Right kidney (tissue), 1 donor: ENCODE data around the gene GMPR.

Experiments used
- DNase-seq: peaks from one replicate; pipeline ENCODE4 v3.0.0-alpha.2; 2016

GMPR gene

DNA sequence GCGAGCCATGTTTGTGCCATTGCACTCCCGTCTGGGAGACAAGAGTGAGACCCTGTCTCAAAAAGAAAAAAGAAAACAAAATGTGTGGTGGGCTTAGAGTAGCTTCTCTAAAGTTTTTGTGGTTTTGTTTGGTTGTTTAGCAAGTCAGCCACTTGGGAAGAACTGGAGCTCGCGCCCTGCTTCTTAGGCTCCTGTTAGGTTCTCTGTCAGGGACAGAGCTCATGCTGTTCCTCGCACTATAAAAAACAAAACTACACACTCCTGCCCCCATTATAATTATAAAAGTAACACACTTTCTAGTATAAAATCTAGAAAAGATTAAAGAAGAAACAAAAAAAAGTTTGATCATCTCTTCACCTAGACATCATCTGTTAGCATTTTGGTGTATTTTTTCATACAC is 33.0 kb downstream of the GMPR start:
- DNase-seq, result no peak

- DNase-seq, result no peak
These were observed 33.8 kb downstream of the GMPR start for GRCh38 chr6:16272201-16272600.

- DNase-seq, result no peak
These were observed 34.9 kb downstream of the GMPR start for GRCh38 chr6:16273256-16273655.

GRCh38 chr6:16274483-16274882 is 36.1 kb downstream of the GMPR start:
- no peak for DNase-seq

DNA sequence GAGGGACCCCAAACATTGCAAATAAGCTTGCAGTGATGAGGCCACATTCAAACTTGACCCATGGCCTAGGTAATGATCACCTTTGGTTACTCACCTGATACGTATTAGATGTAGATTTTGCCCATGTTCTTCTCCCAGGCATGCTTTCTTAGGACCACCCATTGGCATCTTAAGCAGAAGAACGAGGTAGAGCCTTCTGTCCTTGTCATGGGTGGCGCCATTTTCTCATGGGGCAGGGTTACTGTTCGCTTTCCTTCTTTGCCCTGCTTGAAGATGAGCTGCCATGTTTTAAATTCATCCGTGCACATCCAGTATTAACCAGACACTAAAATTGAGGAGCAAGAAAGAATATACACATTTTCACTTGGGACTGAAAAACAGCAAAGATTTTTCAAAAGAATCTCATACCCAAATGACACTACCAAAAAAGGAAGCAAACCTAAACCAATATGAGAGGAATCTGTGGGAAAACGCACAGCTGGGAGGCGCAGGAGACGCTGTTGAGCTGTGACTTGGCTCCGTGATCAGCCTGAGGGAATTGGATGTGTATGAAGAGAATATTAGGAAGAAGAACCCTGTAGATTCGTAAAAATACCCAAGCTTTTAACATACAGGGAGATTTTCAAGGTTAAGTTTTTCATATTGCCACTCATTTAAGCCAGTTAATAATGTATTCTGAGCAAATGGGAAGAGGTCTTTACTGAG is 36.6 kb downstream of the GMPR start:
- DNase-seq, result no peak

DNA sequence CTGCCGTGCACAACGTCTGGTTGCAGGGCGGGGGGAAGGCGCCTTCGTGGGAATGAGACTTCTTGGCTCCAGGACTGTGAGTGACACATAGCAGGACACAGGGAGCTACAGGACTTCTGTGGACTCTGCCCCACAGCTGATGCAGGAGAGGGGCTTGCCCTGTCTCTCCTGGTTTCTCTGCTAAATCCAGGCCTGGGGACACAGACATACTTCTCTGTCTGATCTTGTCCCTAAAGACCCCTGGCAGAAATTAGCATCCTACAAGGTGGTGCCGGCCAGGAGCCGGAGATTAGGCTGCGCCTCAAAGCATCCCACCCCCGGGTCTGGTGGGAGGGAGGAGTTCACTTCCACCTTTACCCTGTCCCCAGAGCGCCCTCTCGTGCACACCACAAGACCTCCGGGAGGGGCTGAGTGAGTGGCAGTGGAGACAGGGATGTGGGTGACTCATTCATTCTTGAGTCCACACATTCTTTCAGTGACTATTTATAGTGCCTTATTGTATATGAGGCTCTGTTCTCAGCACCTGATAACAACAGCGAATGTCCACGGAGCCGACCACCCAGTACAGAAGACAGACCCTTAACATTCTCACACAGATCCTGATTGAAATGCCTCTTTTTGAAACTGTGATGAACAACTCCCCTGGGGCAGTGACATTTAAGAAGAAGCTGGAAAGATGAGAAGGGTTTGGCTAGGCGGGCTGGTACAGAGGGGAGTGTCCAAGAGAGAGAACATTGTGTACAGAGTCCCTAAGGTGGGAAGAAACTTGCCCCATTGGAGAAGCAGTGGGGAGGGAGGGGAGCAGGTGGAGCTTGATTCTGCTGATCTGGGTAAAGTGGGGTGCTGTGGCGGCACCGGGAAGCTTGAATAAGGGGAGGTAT is 39.0 kb downstream of the GMPR start:
- no peak for DNase-seq

DNA sequence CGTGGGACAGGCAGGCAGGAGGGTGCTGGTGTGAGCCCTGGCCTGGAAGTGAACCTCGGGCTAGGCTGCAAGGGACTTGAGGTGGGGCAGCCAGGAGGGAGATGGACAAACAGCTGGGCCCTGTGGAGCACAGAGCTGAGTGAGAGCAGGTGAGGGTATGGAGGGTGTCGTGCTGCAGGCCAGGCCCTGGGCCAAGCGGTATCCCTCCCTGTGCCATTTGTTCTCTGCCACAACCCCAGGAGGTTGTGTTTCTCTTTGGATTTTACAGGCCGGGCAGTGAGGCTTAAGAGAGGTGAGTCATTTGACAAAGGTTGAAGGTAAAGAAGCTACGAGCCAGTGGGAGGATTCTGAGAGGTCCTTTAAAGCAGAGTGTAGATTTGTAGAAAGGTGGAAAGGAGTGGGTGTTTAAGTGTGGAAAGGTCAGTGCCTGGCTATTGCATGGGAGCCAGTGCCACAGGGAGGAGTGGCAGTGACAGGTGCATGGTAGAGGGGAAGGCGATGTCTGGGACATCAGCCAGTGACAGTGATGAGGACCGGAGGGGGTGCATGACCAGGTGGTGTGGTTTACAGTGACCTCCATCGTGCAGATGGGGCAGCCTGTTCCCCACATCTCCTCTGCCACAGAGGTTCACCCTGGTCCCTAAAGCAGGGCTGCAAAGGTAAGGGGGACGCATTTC is 39.8 kb downstream of the GMPR start:
- DNase-seq, result no peak

GRCh38 chr6:16278750-16279149 is 40.4 kb downstream of the GMPR start:
- no peak for DNase-seq

- no peak for DNase-seq
These were observed 40.9 kb downstream of the GMPR start for GRCh38 chr6:16279243-16279642.

- DNase-seq, result no peak
These were observed 44.0 kb downstream of the GMPR start for GRCh38 chr6:16282370-16282769.

DNA sequence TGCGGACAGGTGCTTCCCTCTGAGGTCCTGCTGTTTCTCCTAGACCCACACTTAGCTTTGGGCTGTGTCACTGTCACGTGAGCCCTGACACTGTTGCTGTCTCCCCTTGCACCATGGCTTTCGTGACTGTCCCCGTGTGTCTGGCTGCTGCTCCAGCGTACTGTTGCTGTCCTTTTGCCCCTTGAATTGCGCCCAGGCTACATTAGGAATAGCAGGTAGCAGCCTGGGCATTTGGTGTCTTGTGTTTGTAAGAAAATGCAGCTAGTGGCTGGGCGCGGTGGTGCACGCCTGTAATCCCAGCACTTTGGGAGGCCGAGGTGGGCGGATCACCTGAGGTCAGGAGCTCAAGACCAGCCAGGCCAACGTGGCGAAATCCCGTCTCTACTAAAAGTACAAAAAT is 46.1 kb downstream of the GMPR start:
- DNase-seq, result no peak

DNA sequence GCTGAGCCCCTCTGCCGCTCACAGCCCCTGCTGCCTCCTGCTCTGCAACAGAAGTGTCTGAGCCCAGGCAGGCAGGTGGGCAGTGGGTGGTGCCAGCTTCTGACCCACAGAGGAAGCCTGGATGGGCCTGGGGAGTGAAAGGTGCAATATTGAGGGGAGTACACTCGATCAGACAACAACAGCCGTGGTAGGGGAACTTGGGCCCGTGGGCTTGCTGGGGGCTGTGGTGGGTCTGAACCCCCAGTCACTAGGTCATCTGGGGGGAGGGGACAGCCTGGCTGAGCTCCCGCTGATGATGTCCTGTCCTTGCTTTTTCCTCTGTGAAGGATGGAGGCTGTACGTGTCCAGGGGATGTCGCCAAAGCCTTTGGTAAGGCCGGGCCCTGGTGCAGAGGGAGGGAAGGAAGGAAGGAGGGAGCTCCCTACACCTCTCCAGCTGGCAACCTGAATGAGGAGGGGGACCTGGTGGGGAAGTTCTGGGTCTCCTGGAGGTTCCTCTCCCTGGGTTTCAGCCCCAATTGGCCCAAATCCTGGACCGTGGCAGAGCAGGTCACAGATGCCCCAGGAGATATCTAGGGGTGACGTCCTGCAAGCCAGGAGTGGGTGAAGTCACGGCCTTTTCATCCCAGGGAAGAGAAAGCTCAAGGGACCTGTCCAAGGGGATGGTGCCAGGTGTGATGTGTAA is 47.2 kb downstream of the GMPR start:
- DNase-seq, result no peak

- DNase-seq, result no peak
These were observed 47.8 kb downstream of the GMPR start for GRCh38 chr6:16286151-16286522.

GRCh38 chr6:16288163-16288562 is 49.8 kb downstream of the GMPR start:
- no peak for DNase-seq

- DNase-seq, result no peak
These were observed 53.4 kb downstream of the GMPR start for GRCh38 chr6:16291739-16292138.

DNA sequence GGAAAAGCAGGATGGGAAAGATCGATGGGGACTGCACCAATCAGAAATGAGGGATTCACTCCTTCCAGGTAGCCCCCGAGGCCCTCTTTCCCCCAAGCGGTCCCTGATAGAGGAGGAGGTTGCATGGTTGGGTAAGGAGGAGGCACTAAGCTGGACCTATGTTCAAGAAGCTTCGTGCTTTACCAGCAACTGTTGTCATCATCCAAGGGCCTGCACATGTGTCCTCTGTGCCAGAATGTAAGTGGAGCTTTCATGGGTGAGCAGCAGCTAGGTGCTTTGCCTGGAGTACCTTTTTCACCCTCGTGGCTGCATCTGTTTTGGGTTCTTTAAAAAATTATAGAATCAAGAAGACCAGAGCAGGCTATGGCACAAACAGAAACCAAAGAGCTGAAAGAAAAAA is 54.0 kb downstream of the GMPR start:
- DNase-seq, result no peak

- DNase-seq, result no peak
These were observed 54.6 kb downstream of the GMPR start for GRCh38 chr6:16292942-16293341.

- no peak for DNase-seq
These were observed 56.0 kb downstream of the GMPR start for GRCh38 chr6:16294371-16294770.

- no peak for DNase-seq
These were observed 56.7 kb downstream of the GMPR start for GRCh38 chr6:16295060-16295459.

GRCh38 chr6:16295471-16295870 is 57.1 kb downstream of the GMPR start:
- DNase-seq, result no peak

DNA sequence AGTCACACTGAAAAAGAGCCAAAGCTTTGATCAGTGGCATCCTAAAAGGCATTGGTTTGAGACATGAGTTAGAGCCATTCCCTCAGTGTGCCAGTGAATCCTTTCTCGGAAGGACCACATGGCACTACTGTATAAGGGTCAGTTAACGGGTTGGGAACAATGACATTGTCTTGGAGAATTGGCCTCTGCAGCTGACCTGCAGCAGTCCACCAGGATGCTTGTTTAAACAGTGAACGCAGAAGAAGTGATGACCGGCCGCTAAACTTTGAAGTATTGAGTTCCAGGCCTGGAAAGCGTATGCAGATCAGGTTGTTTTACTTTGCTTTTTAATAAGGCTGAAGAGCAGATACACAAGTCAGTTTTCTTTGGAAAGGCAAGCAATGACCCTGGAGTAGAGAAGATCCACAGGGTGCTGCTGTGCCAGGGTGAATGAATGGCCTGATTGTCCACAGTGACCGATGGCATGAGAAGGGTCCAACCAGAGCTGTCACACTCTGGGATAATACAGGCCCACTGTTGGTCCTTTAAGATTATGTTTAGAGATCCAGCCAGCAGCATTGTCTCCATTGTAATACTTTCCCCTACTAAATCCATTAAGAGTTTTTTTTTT is 57.8 kb downstream of the GMPR start:
- DNase-seq, result no peak

GRCh38 chr6:16299861-16300260 is 61.5 kb downstream of the GMPR start:
- DNase-seq, result no peak
